GM23248 (cell line): ENCODE results near the gene SCAF4. TPM values are rescaled to one million over a fixed set of nuclear protein-coding genes. Genes with fewer than 3 reads are reported as not detected.

ENCODE experiments used
- DNase-seq: peaks from one replicate; pipeline ENCODE4 v3.0.0-alpha.2; 2015
- H2AFZ ChIP-seq: fragments of 200-600 bp; sonication (generic); 2 replicates; pipeline ENCODE4 v1.6.1; 2016; ENCODE audit warnings: antibody characterized with exemption
- H3F3A ChIP-seq: fragments of 200-600 bp; sonication (generic); 2 replicates; pipeline ENCODE4 v1.6.1; 2016; ENCODE audit warnings: mild to moderate bottlenecking, antibody characterized with exemption, mixed run types; ENCODE audit not compliant: insufficient read depth
- H3K27ac ChIP-seq: fragments of 200-600 bp; sonication (generic); 2 replicates; pipeline ENCODE4 v1.5.1; 2016; ENCODE audit warnings: mild to moderate bottlenecking
- H3K27me3 ChIP-seq: fragments of 200-600 bp; sonication (generic); replicated peaks from 2 replicates; pipeline ENCODE4 v1.6.1; 2016; ENCODE audit warnings: mild to moderate bottlenecking; ENCODE audit not compliant: insufficient read depth
- H3K36me3 ChIP-seq: fragments of 200-600 bp; sonication (generic); 2 replicates; pipeline ENCODE4 v1.6.1; 2016; ENCODE audit warnings: low read depth, mild to moderate bottlenecking
- H3K4me1 ChIP-seq: fragments of 200-600 bp; sonication (generic); 2 replicates; pipeline ENCODE4 v1.6.1; 2016; ENCODE audit warnings: mild to moderate bottlenecking; ENCODE audit not compliant: insufficient read depth
- H3K4me2 ChIP-seq: fragments of 200-600 bp; sonication (generic); one replicate; pipeline ENCODE4 v1.6.1; 2016; ENCODE audit warnings: mild to moderate bottlenecking; ENCODE audit not compliant: unreplicated experiment
- H3K4me3 ChIP-seq: fragments of 200-600 bp; sonication (generic); 2 replicates; pipeline ENCODE4 v1.5.1; 2016; ENCODE audit warnings: mild to moderate bottlenecking
- H3K79me2 ChIP-seq: fragments of 200-600 bp; sonication (generic); 2 replicates; pipeline ENCODE4 v1.6.1; 2016; ENCODE audit warnings: mild to moderate bottlenecking; ENCODE audit not compliant: insufficient read depth
- H3K9ac ChIP-seq: fragments of 200-600 bp; sonication (generic); 2 replicates; pipeline ENCODE4 v1.6.1; 2016; ENCODE audit warnings: mild to moderate bottlenecking
- H3K9me2 ChIP-seq: fragments of 200-600 bp; sonication (generic); 2 replicates; pipeline ENCODE4 v1.6.1; 2016; ENCODE audit warnings: mixed run types, mild to moderate bottlenecking, moderate library complexity; ENCODE audit not compliant: insufficient read depth
- H3K9me3 ChIP-seq: fragments of 200-600 bp; sonication (generic); one replicate; pipeline ENCODE4 v1.6.1; 2017; ENCODE audit warnings: low read depth
- H4K20me1 ChIP-seq: fragments of 200-600 bp; sonication (generic); 2 replicates; pipeline ENCODE4 v1.6.0; 2016; ENCODE audit not compliant: insufficient read depth
- EZH2 ChIP-seq: fragments of 200-600 bp; sonication (generic); IDR thresholded peaks from 2 replicates; pipeline ENCODE4 v1.6.1; 2018; ENCODE audit warnings: antibody characterized with exemption, mild to moderate bottlenecking; ENCODE audit not compliant: insufficient read depth, poor library complexity, severe bottlenecking
- EZH2phosphoT487 ChIP-seq: fragments of 200-600 bp; sonication (generic); IDR thresholded peaks from 2 replicates; pipeline ENCODE4 v1.6.1; 2018; ENCODE audit warnings: antibody characterized with exemption, moderate library complexity, mild to moderate bottlenecking, low read depth; ENCODE audit not compliant: insufficient read depth
- WGBS, 2 experiments: methylation state at CpG; one replicate each; pipeline ENCODE4 v1.1.6; 2015 to 2017; ENCODE audit warnings: low lambda C conversion rate in 2 of 2, low coverage in 1 of 2; ENCODE audit errors: missing lambda C conversion rate in 2 of 2; 5-methylcytosine and 5-hydroxymethylcytosine counted together
- in situ Hi-C: fragments of 300-500 bp; cut with MboI; formaldehyde crosslinking; loops from 2 replicates; pipeline ENCODE4 v1.15.0; 2020
- polyA plus RNA-seq: library from polyadenylated mRNA; unstranded; fragments of >200 nt; fragmentation: Nextera tagmentation; extraction: Ambion mirVana; gene quantifications from 2 replicates; pipeline ENCODE4 v1.2.1, GENCODE V29; 2016
- total RNA-seq: library from RNA; depleted of rRNA; stranded (reverse); fragments of >200 nt; shearing (Covaris generic); gene quantifications from 2 replicates; pipeline ENCODE4 v1.2.3, GENCODE V29; 2014; rRNA removed

SCAF4 gene, protein sequence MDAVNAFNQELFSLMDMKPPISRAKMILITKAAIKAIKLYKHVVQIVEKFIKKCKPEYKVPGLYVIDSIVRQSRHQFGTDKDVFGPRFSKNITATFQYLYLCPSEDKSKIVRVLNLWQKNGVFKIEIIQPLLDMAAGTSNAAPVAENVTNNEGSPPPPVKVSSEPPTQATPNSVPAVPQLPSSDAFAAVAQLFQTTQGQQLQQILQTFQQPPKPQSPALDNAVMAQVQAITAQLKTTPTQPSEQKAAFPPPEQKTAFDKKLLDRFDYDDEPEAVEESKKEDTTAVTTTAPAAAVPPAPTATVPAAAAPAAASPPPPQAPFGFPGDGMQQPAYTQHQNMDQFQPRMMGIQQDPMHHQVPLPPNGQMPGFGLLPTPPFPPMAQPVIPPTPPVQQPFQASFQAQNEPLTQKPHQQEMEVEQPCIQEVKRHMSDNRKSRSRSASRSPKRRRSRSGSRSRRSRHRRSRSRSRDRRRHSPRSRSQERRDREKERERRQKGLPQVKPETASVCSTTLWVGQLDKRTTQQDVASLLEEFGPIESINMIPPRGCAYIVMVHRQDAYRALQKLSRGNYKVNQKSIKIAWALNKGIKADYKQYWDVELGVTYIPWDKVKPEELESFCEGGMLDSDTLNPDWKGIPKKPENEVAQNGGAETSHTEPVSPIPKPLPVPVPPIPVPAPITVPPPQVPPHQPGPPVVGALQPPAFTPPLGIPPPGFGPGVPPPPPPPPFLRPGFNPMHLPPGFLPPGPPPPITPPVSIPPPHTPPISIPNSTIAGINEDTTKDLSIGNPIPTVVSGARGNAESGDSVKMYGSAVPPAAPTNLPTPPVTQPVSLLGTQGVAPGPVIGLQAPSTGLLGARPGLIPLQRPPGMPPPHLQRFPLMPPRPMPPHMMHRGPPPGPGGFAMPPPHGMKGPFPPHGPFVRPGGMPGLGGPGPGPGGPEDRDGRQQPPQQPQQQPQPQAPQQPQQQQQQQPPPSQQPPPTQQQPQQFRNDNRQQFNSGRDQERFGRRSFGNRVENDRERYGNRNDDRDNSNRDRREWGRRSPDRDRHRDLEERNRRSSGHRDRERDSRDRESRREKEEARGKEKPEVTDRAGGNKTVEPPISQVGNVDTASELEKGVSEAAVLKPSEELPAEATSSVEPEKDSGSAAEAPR
- 3.2 and 3.7 TPM in 2 replicates for total RNA-seq
- polyA plus RNA-seq, result 18.8 and 19.4 TPM in 2 replicates

DNA sequence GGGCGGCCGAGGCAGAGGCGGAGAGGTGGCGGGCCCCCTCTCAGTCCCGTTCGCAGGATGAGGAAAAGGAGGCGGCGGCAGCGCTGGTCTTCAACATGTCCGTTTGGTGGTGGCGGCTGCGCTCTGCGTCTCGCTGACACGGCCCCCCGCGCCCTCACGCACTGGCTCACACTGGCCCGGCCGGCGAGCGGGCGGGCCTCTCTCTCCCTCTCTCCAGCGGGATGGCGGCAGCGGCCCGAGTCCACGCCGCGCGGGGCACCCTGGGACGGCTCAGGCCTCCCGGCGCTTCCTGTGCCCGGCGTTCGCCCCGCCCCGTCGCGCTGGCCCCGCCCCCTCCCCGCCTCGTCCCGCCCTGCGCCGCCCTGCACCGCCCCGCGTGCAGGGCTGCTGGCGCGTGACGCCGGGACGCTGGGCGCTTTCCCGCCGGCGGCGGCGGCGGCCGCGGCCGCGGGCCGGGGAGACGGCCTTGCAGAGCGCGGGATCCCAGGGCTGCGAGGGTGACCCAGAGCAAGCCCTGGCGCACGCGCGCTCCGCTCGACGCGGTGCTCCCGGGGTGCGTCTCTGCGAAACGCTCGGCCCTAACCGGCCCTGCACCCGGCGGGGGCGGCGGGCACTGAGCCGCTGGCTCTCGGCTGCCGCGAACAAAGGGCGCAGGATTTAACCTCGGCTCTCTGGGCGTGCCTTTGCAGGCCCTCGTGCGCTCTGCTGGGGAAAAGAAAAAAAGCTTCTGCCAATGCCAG, at the start of gene SCAF4:
TSS of gene SCAF4 (minus strand) at position 262 of the 740 bp plus-strand sequence. CDS start 426 bp downstream, outside the sequence.
- Histone ChIP-seq H3K79me2 (peaks cover 42% of the 10 kb centered on the region), H2AFZ (peak within 1 kb of the TSS; percentile 94), H3K4me3 (peak within 1 kb of the TSS; percentile 83), H3K27me3 (no peaks in the 10 kb centered on the region), H3K9me3 (no peaks in the 10 kb centered on the region), H3K9me2 (no peaks in the 10 kb centered on the region), H3K9ac (peak within 1 kb of the TSS; percentile 89), H3F3A (peaks cover 31% of the 10 kb centered on the region), H3K27ac (peak within 1 kb of the TSS; percentile 79), H3K4me2 (peak within 1 kb of the TSS; percentile 98), H3K4me1 (peaks cover 31% of the 10 kb centered on the region), H3K36me3 (no peaks in the 10 kb centered on the region), H4K20me1 (peaks cover 20% of the 10 kb centered on the region; the same call in 1 of the 2 replicates)
- TF ChIP-seq EZH2phosphoT487 (no peak), EZH2 (no peak)
- DNase-seq, result peak; percentile 97
- WGBS, 2 experiments, result 1% methylated on average over 41 to 79 of the region's 98 CpGs
- in situ Hi-C loops, result no loop called here

DNA sequence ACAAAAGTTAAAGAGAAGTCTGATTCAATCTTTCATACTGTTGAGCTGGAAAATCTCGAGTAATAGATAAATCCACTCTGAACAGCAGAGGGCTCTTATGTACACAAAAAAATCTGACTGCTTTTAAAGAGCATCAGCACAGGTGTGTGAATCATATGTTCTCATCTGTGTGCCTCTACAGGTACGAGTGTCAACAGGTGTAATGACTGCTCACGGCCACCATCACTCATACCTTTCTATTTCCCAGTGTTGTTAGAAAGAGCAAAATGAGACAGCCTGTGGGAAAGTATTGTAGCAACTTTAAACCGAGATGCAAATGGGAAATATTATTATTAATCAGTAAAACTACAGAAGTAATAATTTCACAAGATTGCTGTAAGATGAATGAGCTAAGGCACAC, 49.0 kb upstream of the SCAF4 start:
- in situ Hi-C loops, result no loop called here
- H3K9ac ChIP-seq, result no peak overlapping the region
- H3K4me3 ChIP-seq, result no peak overlapping the region
- H3K79me2 ChIP-seq, result no peaks in the 10 kb centered on the region
- DNase-seq, result no peak
- no peaks in the 10 kb centered on the region for H3K9me2 ChIP-seq
- H3K36me3 ChIP-seq, result no peaks in the 10 kb centered on the region
- no peak for TF ChIP-seq EZH2phosphoT487
- no peaks in the 10 kb centered on the region for H3K4me1 ChIP-seq
- H4K20me1 ChIP-seq, result no peaks in the 10 kb centered on the region
- no peak overlapping the region for H3K27ac ChIP-seq
- 53 to 56% methylated on average over 4 of the region's 4 CpGs for WGBS, 2 experiments
- H3K4me2 ChIP-seq, result no peak overlapping the region
- H3F3A ChIP-seq, result no peaks in the 10 kb centered on the region
- H3K9me3 ChIP-seq, result no peaks in the 10 kb centered on the region
- no peak overlapping the region for H2AFZ ChIP-seq
- H3K27me3 ChIP-seq, result no peaks in the 10 kb centered on the region

DNA sequence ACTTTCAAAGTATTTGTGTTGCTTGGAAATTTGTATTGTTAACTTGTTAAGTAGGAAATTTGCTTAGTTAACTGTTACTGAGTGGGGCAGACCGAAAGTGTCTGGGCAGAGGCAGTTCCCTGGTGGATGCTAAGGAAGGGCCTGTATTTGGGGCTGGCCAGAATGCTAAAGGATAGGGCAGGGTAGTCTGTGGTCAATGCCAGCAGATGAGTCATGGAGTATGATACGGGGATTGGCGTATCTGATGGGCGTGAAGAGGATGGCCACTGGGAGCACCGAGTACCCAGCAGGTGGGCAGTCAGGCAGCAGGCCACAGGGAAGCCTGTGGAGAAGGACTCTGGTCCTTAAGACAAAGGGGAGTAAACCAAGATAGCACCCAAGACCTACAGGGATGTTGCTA, 46.6 kb upstream of the SCAF4 start:
- Histone ChIP-seq H3K4me3 (no peak overlapping the region), H3K36me3 (no peaks in the 10 kb centered on the region), H3K4me2 (no peak overlapping the region), H3F3A (no peaks in the 10 kb centered on the region), H3K27me3 (no peaks in the 10 kb centered on the region), H3K27ac (no peak overlapping the region), H3K9me3 (no peaks in the 10 kb centered on the region), H3K4me1 (no peaks in the 10 kb centered on the region), H3K9ac (no peak overlapping the region), H4K20me1 (no peaks in the 10 kb centered on the region), H3K79me2 (no peaks in the 10 kb centered on the region), H2AFZ (no peak overlapping the region), H3K9me2 (no peaks in the 10 kb centered on the region)
- 76 to 80% methylated on average over 5 of the region's 5 CpGs for WGBS, 2 experiments
- DNase-seq, result no peak
- in situ Hi-C loops, result loop anchor here (10.0 kb wide), 1 partner anchor 486 kb away; no protein-coding TSS in a partner anchor
- TF ChIP-seq EZH2phosphoT487, result no peak
- TF ChIP-seq EZH2, result no peak
